Pulmonary artery endothelial cell (primary cell): Measurements from ENCODE around the gene AKIRIN1. TPM values are rescaled to one million over a fixed set of nuclear protein-coding genes. Genes with fewer than 3 reads are reported as not detected.
"Not testable (repeated sequence)": the region's sequence is repeated elsewhere in the genome, so short reads cannot be mapped to it uniquely, and the experiment has no call there.

Source experiments
- DNase-seq: peaks from one replicate; pipeline ENCODE4 v3.0.0-alpha.2; 2011; ENCODE audit warnings: low read depth, low spot score
- total RNA-seq: library from RNA; depleted of rRNA; stranded (reverse); fragments of >200 nt; gene quantifications from 2 replicates; pipeline ENCODE4 v1.2.3, GENCODE V29; 2014

AKIRIN1 gene, protein sequence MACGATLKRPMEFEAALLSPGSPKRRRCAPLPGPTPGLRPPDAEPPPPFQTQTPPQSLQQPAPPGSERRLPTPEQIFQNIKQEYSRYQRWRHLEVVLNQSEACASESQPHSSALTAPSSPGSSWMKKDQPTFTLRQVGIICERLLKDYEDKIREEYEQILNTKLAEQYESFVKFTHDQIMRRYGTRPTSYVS
- 40.7 and 42.8 TPM in 2 replicates for total RNA-seq

DNA sequence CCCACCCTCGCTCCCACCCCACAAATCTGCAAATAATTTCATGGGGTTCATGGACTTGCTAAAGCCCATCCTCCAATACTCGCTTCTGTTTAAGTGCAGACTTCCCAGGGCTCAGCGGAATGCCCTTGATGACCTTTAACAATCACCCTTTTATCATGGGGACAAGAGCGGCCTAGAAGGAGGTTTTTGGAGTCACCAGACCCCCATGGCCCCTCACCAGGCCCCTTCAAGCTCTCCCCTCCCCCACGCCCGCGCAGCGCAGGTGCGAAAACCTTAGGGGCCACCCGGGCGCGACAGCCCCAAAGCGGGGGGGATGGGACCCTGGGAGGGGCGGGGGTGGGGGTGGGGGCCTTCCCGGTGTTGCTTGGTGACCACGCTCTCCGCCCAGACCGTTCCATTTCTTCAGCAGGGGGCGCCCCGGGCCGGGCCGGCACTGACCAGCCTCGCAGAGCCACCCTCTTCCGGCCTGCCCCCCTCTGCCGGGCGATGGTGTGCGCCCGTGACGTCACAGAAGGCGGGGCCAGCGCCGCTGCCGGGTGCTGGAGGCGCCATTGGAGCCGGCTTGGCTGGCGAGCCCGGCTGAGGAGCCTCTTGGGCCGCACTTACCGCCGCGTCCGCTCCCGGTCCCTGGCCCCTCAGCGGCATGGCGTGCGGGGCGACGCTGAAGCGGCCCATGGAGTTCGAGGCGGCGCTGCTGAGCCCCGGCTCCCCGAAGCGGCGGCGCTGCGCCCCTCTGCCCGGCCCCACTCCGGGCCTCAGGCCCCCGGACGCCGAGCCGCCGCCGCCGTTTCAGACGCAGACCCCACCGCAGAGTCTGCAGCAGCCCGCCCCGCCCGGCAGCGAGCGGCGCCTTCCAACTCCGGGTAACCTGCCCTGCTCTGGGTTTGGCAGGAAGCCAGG lies at the start of gene AKIRIN1:
AKIRIN1 (plus strand) TSS at position 539 of the 900 bp plus-strand sequence; CDS start at position 644, 105 bp downstream.
- DNase-seq: peak; percentile 89

DNA sequence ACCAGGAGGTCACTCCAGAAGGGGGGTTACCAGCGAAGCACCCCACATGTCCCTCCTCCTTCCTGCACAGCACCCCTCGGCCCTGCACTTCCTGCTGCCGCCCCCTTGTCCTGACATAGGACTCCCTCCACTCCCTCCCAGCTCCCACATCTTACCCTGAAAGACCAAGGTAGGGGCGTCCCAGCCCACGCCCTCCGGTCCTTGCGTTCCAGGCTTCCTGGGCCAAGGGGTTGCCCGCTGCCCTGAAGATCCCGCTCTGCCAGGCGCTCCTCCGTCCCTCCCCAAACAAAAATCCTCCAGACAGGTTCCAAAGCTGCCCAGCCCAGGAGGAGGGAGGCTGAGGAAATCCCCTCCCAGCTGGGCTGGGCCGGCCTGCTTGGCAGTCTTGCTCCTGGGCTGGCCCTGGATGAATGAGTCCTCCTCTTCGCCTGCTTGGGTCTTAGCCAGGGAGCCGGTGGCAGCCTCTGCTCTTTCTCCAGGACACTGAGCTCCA lies 49.5 kb upstream of the AKIRIN1 start, which contains the start of gene RHBDL2:
RHBDL2 (minus strand) TSS at position 304 of the 493 bp plus-strand sequence. CDS start 22,618 bp downstream, outside the sequence.
- no peak for DNase-seq

DNA sequence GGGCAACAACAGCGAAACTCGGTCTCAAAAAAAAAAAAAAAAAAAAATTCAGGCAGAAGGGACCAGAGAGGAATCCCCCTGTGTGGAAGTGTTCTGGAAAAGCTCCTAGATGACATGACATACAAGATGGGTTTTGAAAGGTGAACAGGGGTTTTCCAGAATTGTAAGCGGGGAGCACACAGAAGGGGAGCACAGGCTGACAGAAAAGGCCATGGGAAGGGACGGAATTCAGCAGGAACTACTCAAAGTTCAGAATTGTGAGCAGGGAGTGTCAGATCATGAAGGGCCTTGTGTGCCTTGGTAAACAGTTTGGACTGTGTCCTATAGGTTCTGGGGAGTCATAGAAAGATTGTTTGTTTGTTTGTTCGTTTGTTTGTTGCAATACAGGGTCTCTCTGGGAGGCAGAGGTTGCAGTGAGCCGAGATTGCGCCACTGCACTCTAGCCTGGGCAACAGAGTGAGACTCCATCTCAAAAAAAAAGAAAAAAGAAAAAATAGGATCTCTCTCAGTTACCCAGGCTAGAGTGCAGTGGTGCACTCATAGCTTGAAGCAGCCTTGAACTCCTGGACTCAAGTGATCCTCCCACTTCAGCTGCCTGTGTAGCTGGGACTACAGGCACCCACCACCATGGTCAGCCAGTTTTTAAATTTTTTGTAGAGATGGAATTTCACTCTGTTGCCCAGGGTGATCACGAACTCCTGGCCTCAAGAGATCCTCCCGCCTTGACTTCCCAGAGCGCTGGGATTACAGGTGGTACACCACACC lies 48.2 kb upstream of the AKIRIN1 start:
- no peak for DNase-seq

- no peak for DNase-seq
Measured at GRCh38 chr1:38944547-38944946, 46.5 kb upstream of the AKIRIN1 start.

GRCh38 chr1:38950553-38950952 lies 40.5 kb upstream of the AKIRIN1 start:
- no peak for DNase-seq

GRCh38 chr1:38953433-38953860 lies 37.6 kb upstream of the AKIRIN1 start:
- DNase-seq: no peak

DNA sequence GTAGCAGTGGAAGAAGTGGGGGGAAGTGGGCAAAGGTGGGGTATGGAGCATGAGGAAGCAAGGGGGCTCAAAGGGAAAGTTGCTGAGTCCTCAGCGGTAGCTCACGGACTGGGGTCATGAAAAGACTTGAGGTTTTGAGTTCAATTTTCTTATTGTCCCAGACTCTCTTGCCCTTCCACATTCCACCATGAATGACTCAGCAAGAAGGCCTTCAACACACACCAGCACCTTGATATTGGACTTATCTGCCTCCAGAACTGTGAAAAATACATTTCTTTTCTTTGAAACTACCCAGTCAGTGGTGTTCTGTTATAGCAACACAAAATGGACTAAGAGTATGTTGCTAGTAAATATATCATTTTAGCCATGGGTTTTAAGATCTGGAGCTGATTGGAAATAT lies 32.1 kb upstream of the AKIRIN1 start:
- DNase-seq: no peak

GRCh38 chr1:38962113-38962512 lies 29.0 kb upstream of the AKIRIN1 start:
- DNase-seq: no peak

- DNase-seq: no peak
Measured at GRCh38 chr1:38962560-38962959, 28.5 kb upstream of the AKIRIN1 start.

GRCh38 chr1:38964140-38964548 lies 26.9 kb upstream of the AKIRIN1 start:
- DNase-seq: no peak

DNA sequence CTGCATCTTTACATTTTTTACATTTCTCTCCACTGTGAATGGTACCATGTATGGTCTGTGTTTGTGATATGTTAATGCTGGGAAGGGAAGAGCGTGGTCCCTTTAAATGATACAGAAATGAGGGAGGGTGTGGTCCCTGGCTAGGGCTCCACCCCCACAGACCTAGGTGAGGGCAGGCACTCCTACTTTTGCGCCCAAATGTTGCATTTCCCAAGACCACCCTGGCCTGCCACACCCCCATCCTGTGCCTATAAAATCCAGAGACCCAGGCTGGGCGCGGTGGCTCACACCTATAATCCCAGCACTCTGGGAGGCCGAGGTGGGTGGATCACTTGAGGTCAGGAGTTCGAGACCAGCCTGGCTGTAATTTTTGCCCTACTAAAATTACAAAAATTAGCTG lies 17.9 kb upstream of the AKIRIN1 start:
- DNase-seq: not testable (repeated sequence)

DNA sequence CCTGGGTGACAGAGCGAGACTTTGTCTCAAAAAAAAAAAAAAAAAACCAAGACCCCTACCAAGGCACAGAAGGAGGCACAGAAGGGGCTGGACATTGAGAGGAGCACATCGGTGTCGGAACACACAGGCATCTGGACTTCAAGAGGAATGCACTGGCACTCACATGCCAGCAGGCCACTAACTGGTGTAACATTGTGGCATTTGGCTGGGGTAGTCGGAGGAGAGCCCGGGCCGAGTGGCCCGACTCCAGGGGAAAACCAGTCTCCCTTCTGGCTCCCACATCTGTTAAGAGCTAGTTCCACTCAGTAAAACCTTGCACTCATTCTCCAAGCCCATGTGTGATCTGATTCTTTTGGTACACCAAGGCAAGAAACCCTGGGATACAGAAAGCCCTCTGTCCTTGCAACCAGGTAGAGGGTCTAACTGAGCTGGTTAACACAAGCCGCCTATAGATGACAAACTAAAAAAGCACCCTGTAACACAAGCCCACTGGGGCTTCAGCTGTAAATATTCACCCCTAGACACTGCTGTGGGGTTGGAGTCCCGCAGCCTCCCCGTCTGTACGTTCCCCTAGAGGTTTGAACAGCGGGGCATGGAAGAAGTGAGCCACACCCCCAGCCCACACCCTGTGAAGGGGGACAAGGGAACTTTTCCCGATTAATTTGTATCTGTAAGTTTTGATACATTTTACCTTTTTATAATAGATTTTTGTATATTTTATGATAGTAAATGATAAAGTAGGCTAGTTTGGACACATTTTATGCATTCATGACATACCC lies 17.2 kb upstream of the AKIRIN1 start:
- DNase-seq: no peak

DNA sequence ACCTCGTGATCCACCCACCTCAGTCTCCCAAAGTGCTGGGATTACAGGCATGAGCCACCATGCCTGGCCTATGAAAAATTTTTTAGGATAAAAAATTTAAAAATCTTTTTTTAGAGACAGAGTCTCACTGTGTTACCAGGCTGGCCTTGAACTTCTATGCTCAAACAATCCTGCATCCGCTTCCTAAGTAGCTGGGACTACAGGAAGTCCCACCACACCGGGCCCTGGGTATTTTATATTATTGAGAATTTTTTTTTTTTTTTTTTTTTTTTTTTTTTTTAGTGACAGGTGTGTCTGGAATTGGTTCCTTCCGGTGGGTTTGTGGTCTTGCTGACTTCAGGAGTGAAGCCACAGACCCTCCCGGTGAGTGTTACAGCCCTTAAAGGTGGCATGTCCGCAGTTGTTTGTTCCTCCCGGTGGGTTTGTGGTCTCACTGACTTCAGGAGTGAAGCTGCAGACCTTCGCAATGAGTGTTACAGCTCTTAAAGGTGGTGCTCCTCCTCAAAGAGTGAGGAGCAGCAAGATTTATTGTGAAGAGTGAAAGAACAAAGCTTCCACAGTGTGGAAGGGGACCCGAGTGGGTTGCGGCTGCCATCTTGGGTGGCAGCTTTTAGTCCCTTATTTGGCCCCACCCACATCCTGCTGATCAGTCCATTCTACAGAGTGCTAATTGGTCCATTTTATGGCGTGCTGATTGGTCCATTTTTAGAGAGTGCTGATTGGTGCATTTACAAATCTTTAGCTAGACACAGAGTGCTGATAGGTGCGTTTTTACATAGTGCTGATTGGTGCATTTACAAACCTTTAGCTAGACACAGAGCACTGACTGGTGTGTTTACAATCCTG lies 13.5 kb upstream of the AKIRIN1 start:
- DNase-seq: not testable (repeated sequence)

DNA sequence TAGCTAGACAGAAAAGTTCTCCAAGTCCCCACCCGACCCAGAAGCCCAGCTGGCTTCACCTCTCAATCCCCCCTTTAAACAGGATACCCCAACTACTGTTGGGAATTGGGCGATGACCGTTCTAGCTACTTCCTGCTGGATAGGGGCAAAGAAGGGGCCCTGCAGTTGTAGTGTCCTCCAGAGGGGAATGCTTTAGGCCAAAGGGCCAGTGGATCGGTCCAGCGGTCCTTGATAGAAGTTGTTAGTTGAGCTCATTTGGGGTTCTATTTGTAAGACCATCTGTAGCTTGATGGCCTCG lies 12.9 kb upstream of the AKIRIN1 start:
- DNase-seq: not testable (repeated sequence)

GRCh38 chr1:38979380-38979779 lies 11.7 kb upstream of the AKIRIN1 start:
- DNase-seq: not testable (repeated sequence)

DNA sequence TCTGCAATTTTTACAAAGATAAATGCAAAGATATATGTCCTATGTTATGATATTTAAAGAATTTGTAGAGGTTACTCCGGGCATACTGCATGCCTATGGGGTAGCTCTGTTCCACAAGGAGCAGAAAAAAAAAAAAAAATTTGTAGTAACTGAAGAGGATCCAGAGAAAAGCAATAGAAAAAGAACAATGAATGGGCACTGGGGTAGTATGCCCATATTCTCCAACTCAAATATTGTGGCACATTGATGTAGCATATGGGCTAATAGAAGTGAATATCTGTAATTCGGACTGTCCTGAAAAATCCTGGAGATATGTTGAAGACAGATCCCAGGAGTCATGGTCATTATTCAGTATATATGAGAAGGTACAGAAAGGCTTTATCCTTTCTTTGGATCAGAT lies 1.1 kb upstream of the AKIRIN1 start:
- DNase-seq: no peak

GRCh38 chr1:38990386-38990737 lies 714 bp upstream of the AKIRIN1 start:
- DNase-seq: no peak

DNA sequence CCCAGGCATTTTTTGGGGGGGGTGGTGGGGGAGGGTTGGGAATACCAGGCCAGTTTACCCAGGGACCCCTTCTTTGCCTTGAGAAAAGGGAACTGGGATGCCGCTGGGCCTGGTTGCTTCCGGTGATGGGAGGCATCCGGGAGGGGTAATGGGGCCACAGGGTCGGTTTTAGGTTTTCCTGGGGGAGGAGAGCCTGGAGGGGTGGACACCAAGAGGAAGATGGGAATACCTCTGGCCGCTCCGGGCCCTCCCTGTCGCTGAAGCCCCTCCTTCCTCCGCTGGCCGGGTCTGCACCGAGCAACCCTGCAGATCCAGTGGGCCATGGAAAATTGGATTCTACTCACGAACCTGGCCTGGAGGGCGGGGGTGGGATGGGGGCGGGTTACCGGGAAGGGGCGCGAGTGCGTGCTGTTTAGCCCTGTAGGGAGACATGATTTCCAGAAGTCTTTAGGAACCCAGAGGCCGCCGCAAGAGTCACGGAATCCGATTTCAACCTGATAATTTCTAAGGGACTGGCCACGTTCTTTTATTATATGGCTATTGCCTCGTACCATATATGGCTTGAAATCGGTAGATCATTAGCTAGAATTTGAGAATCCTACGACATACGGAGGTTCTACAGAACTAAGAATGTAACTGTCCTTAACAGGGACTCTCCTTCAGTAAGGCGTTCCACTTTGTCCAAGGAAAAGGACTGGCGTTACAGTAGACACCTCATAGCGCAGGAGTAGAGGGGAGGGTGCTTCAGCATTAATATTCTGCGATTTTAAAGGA lies 749 bp downstream of the AKIRIN1 start:
- DNase-seq: no peak

GRCh38 chr1:38992412-38993111 lies 1.5 kb downstream of the AKIRIN1 start:
- DNase-seq: no peak
